ENCODE results near the gene DEGS2.
"Not testable (repeated sequence)": the region's sequence is repeated elsewhere in the genome, so short reads cannot be mapped to it uniquely, and the experiment has no call there.

Gene DEGS2

DNA sequence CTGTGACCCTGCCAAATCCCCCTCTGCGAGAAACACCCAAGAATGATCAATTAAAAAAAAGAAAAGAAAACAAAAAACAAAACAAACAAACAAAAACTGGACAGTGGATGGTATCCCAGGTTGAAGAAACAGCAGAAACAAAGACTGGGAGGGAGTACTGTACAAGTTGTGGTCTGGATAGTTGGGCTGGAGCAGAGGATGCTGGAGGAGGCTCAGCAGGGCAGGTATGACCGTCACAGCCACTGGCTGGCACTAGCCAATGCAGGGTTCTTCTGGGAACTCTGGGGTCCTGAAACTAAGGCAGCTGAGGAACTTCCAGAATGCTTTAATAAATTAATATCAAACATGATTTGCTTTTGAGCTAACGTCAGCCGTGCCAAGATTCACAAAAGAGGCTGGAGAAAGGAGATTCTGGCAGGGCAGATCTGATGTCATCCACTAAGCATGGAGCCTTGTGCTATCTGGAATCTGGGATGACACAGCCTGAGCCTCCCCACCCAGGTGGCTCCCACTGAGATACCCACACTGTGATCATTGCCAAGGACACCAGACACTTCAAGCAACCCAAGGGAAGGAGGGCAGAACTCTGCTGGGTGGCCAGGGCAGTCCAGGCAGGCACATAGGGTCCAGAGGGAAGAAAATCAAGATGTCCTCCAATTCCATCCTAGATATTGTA is 22.6 kb upstream of the DEGS2 start:
- DNase-seq; intact Hi-C loops (cut with DNase I): not testable (repeated sequence)

DNA sequence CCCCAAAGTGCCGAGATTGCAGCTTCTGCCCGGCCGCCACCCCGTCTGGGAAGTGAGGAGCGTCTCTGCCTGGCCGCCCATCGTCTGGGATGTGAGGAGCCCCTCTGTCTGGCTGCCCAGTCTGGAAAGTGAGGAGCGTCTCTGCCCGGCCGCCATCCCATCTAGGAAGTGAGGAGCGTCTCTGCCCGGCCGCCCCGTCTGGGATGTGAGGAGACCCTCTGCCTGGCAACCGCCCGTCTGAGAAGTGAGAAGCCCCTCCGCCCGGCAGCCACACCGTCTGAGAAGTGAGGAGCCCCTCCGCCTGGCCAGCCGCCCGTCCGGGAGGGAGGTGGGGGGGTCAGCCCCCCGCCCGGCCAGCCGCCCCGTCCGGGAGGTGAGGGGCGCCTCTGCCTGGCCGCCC is 21.2 kb upstream of the DEGS2 start:
- intact Hi-C loops (cut with DNase I), result not testable (repeated sequence)

DNA sequence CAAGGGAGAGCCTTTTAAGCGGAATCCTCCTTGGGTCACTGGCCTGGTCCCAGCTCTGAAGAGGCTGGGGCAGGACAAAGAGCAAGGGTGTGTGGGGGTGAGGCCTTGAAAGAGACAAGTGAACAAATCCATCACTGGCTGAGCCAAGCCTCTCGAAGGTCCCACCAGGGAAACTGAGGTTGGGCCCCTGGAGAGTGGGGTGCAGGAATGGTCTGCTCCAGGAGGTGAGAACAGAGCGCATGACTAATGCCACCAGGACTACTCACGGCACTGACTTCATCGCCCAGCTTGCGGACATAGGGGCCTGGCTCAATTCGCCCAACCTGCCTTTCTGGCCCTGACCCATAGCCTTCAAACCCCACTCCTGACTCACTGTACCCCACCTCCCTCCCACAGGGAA is 19.2 kb upstream of the DEGS2 start:
- intact Hi-C loops (cut with DNase I), result no loop called here
- DNase-seq, result no peak

More for the DNA sequence above, 21.2 kb upstream of the DEGS2 start:
- peak in 1 of 10 donors; percentile 5 for DNase-seq

DNA sequence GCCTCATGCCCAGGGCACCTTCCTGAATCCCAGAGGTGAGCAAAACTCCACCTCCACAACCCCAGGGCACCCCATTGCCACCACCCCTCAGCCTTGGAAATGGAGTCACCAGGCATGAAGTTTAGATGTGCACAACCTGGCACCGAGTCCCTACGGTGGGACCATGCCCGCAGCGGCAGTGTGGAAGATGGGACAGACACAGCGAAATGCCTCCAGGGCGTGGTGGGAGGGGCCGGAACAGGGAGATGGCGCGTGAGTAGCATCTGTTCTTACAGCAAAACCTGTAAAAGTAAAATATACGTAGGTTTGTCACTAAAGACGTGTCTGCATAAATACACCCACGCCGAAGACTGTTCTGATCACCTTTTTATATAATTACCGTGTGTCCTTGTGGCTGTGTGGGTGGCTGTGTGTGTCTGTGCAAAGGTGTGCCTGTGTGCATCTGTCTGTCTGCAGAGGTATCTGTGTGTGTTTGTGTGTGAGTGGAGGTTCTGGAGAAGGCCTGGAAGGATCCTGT is 17.4 kb upstream of the DEGS2 start:
- DNase-seq, result no peak
- intact Hi-C loops (cut with DNase I), result no loop called here

DNA sequence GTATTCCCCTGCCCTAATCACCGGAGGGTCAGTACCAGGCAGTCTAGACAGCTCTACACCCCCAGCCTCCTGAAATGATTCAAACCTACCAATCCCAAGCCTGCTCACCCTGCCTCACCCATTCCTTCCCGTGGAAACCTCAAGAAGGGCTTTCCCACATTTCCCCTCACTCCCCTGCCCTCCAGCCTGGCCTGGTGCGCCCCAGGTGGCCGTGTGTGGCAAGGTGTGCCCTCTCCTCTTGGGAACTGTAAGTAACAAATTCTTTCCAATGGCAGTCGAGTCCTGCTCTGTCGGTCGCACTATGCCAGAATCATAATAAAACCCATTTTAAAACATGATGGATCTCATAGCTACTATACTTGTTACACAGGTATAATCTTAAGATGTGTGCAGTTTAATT is 13.9 kb upstream of the DEGS2 start:
- no peak for DNase-seq
- intact Hi-C loops (cut with DNase I), result no loop called here

DNA sequence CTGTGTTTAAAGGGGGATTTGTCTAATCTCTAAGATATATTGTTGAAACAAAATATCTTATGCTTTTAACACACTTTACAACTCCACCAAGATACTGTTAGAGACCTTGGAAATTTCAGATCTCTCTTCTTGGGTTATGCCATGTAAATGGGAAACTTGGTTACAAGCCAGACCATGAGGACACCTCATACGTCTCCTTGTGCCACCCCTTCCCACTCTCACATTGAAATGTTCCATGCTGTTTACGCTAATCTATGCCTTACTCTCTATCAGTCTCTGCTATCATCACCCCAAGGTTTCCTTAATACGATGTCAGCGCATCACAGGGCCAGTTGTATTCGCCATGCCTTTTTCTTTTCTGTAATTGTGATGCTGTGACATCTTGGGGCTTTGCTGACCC is 13.4 kb upstream of the DEGS2 start:
- DNase-seq, result no peak
- intact Hi-C loops (cut with DNase I), result no loop called here

DNA sequence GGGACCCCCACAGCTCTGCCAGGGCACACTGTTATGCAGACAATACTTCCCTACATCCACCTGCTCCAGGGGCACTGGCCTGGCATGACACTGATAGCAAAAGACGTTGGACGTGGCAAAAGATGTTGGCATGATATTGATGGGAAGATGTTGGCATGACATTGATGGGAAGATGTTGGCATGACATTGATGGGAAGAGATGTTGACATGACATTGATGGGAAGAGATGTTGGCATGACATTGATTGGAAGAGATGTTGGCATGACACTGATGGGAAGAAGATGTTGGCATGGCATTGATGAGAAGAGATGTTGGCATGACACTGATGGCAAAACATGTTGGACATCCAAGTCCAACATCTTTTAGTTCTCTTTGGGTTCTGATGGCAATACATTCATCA is 11.4 kb upstream of the DEGS2 start:
- no peak for DNase-seq
- intact Hi-C loops (cut with DNase I), result no loop called here

DNA sequence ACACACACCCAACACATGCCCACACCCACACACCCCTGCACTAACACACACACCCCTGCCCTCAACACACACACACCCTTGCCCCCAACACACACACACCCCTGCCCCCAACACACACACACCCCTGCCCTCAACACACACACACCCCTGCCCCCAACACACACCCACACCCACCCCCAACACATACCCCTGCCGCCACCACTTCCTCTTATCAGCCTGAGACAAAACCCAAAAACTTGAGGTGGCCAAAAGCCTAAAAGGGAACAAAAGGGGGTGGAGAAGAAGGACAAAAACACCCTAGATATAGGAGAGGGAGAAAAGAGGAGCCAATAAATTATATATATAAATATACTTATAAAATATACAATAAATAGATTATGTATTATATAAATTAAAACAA is 9.1 kb upstream of the DEGS2 start:
- intact Hi-C loops (cut with DNase I), result no loop called here
- no peak for DNase-seq

DNA sequence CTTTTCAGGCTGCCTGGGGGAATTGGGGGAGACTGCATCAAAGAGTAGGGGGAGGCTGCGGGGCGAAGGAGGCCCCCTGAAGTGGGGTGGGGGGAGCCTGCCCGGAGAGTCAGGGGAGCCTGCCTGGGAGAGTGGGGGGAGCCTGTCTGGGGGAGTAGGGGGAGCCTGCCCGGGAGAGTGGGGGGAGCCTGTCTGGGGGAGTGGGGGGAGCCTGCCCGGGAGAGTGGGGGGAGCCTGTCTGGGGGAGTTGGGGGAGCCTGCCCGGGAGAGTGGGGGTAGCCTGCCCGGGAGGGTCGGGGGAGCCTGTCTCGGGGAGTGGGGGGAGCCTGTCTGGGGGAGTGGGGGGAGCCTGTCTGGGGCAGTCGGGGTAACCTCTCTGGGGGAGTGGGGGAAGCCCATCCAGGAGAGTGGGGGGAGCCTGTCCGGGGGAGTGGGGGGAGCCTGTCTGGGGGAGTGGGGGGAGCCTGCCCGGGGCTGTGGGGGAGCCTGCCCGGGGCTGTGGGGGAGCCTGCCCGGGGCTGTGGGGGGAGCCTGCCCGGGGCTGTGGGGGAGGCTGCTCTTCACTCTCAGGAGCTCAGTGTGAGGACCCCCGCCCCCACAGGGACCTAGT is 6.5 kb upstream of the DEGS2 start:
- no peak for DNase-seq
- intact Hi-C loops (cut with DNase I), result no loop called here

DNA sequence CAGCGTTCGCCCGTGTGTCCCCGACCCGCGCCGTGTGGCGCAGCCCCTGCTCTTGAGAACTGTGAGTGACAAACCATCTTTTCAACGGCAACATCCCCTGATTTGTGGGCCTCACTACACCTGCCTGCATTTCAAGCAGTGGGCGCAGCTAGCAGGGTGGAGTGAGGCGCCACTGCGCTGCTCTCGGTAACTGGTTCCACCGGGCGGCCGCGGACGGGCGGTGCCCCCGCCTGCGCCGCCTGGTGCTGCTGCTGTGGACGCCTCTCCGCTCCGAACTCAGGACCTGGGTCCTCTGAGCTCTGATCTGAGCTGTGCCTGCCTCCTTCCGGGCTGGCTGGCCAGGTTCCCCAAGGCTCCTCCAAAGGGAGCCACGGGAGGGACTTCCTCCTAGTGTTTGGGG is 5.9 kb upstream of the DEGS2 start:
- DNase-seq, result peak in 1 of 10 donors; percentile 80
- intact Hi-C loops (cut with DNase I), result no loop called here

DNA sequence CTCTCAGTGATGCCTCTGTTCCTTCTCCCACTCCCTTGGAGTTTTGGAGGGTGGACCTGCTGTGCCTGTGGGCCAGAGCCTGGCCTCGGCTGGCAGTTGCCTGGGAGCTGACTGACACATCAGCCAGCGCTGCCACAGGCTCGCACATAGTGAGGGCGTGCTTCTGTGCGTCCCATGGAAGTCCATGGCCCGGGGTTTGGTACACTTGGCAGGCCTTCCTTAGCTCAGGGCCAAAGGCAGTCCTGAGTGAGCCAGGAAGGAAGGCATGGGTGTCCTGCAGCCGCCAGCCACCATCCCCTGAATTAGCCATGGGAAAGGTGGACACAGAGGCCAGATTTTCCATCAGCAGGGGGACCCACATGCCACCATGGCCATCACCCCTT is 1.1 kb upstream of the DEGS2 start:
- intact Hi-C loops (cut with DNase I), result no loop called here
- DNase-seq, result peak in 1 of 10 donors; percentile 72

DNA sequence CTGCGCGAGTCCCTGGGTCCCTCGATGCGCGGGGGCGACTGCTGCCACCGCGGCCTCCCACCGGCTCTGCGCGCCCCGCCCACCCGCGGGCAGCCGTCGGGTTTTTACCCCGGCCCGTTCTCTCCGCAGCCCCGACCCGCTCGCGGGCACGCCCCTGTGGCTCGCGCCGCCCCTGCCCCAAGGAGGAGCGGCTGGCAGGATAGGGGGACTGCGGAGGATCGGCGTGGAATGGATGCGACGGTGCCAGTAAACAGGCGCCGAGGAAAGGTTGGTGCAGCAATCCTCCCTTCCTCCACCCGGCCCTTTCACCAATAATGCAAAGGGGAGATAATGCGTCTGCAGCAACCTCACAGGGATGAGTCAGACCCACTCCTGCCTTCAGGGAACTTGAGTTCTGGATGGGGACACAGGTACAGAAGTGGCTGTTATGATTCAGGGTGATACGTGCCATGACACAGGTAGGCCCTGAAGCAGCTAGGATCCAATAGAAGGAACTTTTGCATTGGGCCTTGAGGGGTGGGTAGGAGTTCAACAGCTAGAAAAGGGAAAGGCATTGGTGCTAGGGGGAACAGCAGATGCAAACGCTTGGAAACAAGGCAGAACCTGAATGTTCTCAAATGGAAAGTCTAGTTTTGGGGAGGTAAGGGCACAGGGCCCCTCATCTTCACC is 554 bp upstream of the DEGS2 start:
- intact Hi-C loops (cut with DNase I), result no loop called here

DNA sequence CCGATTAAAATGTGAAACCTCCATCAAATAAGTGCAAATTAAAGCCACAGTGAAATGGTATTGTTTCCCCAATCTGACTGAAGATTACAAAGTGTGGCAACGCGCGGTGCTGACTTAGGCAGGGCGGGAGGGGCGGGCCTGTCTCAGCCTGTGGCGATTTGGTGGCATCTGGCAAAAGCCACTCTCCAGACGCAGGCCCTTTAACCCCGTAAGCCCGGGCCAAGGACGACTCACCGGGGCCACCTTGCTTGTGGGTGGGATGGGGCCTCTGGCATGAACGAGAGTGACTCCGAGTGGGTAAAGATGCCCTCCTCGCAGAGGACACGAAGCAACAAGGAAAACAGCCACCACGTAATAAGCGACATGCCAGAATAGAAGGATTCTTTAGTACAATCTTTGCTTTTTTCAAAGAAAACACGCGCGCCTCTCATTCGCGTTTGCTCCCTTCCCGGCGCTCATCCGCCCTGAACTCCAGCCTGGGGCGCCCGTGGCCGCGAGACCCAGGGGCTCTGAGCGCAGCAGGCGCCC is 815 bp downstream of the DEGS2 start:
- peak in 1 of 10 donors; percentile 61 for DNase-seq
- intact Hi-C loops (cut with DNase I), result no loop called here

More for the DNA sequence above, 554 bp upstream of the DEGS2 start:
- DNase-seq, result no peak

DNA sequence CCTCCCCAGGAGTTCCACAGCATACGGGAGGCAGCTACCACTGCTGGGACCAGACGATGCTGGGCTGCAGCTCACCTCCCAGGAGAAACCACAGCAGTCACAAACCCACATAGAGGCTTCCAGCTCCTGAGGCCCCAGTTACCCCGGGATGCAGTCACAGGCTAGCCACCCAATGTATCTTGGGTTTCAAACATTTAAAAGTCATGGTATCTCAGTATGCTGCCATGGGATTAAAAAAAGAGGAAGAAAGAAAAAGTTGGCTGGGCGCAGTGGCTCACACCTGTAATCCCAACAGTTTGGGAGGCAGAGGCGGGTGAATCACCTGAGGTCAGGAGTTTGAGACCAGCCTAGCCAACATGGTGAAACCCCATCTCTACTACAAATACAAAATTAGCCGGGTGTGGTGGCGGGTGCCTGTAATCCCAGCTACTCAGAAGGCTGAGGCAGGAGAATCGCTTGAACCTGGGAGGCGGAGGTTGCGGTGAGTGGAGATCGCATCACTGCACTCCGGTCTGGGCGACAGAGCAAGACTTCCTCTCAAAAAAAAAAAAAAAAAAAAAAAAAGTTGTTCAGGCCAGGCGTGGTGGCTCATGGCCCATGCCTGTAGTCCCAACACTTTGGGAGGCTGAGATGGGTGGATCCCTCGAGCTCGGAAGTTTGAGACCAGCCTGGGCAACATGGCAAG is 1.8 kb downstream of the DEGS2 start:
- intact Hi-C loops (cut with DNase I); DNase-seq: not testable (repeated sequence)

DNA sequence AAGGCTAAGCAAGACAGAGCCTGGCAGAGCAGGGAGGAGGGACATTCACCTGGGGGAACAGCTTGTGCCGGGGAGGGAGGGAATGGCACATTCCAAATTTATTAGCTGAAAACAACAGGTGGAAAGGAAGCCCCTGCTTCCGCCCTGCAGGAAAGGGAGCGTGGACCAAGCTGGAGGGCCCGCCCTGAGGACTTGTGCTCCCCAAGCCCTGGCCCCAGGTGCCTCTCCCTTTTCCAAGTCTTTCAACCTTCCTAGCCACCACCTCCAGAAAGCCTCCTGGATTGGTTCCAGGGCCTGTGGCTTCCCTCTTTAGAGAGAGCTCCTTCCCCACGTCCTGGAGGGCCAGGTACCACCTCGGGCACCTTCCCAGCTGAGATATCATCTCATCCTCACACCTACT is 2.7 kb downstream of the DEGS2 start:
- intact Hi-C loops (cut with DNase I), result no loop called here
- no peak for DNase-seq

DNA sequence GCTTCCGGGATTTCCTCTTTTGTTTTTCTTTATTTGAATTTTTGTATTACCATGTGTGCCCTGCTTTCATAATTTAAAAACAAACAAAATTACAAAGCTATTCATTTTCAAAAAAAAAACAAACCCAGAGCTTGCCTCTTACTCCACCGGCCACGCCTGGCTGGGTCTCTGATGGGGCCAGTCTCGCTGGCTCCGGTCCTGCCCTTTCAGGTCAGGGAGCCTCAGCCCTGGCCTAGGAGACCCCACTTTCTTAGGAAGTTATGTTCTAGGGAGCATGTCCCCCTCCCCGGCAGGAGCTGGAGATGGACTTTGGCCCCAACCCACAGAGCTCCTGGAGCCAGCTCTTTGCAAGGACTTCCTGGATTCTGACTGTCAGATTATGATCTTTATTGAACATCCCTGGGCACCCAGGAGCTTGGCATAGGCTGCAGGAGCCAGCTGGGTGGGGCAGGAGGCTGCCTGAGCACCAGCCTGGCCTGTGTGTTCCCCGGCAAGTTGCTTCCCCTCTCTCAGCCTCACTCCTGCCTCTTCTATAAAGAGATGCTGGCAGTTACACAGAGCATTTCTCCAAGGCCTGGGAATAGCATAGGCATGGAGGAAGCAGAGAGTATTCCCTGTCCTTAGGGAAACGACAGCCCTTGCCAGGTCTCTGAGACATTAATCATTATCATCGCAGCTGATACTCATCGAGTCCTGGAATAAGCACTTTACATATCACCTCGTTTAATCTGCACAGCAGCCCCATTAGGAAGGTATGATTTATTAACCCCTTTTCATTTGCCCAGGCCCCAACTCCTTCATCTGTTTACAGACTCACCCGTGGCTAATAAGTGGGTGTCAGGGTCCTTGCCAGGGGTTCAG is 3.5 kb downstream of the DEGS2 start:
- DNase-seq, result no peak
- intact Hi-C loops (cut with DNase I), result no loop called here

DNA sequence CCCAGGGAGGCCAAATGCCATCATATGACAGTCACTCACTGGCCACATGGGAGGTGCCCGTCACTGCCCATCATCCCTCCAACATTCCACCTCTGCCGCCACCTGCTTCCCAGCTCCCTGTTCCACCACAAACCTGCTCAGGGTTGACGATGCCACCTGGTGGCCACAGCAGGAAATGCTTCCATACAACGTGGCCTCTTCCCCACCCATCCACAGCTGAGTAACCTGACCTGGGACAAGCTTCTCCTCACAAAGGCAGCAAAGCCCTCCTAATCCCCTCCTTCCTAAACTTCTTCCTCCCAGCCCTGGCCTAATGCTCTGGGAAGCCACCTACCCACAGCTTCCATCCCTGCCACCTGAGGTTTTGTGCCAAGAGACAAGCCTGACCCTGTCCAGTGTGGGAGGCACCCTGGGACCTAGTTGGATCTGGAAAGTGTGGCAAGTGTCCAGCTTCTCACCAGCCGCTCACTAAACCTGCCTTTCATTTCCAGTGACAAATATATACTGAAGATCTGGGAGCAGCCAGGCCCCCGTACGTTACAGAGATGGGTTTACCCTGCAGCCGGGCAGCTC is 4.3 kb downstream of the DEGS2 start:
- intact Hi-C loops (cut with DNase I), result no loop called here
- DNase-seq, result no peak

DNA sequence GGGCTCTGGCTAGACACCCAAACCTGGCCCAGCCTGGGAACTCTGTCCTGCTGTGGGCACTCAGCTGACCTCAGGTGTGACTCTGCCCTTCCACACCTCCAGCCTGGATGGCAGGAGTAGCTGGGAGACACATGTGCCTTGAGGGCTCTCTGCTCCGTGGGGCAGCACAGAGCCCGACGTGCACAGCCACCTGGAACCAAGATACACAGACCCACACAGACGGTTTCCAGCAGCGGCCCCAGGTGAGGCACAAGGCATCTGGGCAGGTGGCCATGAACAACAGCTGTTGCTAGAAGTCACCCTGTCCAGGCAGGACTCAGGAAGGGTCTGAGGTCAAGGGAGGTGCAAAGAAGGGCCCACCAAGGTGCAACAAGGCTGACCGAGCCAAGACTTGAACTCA is 5.9 kb downstream of the DEGS2 start:
- DNase-seq, result no peak

DNA sequence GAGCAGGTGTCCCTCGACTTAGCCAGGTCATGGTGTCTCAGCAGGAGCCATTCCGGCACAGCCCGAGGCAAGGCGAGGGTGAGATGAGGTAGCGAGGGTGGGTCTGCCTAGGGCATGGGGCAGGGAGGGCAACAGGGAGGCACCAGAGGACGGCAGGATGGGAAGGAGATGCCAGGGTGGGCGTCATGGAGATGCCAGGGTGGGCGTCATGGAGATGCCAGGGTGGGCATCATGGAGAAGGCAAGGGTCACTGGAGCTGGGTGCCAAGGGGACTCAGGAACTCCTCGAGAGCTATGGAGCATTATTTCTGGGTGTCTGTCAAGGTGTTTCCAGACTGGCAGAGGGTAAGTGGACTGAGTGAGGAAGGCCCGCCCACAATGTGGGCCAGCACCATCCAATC is 7.4 kb downstream of the DEGS2 start:
- DNase-seq, result no peak
- intact Hi-C loops (cut with DNase I), result no loop called here

More for the DNA sequence above, 5.9 kb downstream of the DEGS2 start:
- intact Hi-C loops (cut with DNase I), result no loop called here

All from posterior cingulate gyrus (tissue), 11 donors.